BE2C (cell line): ENCODE results near the gene FYN.

ENCODE experiments used
- DNase-seq: peaks from one replicate; pipeline ENCODE4 v3.0.0-alpha.2; 2020
- H3K27me3 ChIP-seq: fragments of 250-450 bp; sonication (Bioruptor Pico); 2 replicates; pipeline ENCODE4 v1.5.1; 2020; ENCODE audit warnings: mild to moderate bottlenecking
- H3K36me3 ChIP-seq: fragments of 250-450 bp; sonication (Bioruptor Pico); 2 replicates; pipeline ENCODE4 v1.5.1; 2020; ENCODE audit warnings: mild to moderate bottlenecking
- H3K4me1 ChIP-seq: fragments of 250-450 bp; sonication (Bioruptor Pico); 2 replicates; pipeline ENCODE4 v1.5.1; 2020
- H3K4me3 ChIP-seq: 2 replicates; pipeline ENCODE4 v1.5.1; 2011; ENCODE audit warnings: low read depth, low read length
- H3K9me3 ChIP-seq: fragments of 250-450 bp; sonication (Bioruptor Pico); 2 replicates; pipeline ENCODE4 v1.5.1; 2020
- TF ChIP-seq, protein P1 (sequence below): IDR thresholded peaks from 2 replicates; pipeline ENCODE4 v1.5.1; 2012; ENCODE audit warnings: mild to moderate bottlenecking, low read depth, low read length

Gene FYN

DNA sequence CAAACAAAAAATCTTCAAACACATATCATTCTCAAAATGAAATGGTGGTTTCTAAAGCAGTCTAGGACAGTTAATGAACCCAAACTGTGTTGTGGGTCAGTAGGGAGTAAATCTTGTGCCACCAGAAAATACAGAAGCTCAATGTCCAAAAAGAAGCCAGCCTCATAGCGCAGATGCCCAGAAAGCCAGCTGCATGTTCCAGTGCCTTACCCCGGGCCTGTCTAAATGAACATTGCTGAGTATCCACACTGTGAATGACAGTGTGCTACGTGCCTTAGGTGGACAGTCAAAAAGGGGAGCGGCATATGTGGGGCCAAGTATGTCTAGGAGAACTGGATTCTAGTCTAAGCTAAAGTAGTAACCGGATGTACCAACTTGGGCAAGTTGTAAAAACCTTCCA, 10.9 kb downstream of the FYN start:
- Histone ChIP-seq H3K9me3 (no peaks in the 10 kb centered on the region), H3K27me3 (no peaks in the 10 kb centered on the region), H3K4me1 (peaks cover 22% of the 10 kb centered on the region), H3K4me3 (no peak overlapping the region), H3K36me3 (peaks cover 5% of the 10 kb centered on the region; the same call in 1 of the 2 replicates)
- TF ChIP-seq, protein P1, sequence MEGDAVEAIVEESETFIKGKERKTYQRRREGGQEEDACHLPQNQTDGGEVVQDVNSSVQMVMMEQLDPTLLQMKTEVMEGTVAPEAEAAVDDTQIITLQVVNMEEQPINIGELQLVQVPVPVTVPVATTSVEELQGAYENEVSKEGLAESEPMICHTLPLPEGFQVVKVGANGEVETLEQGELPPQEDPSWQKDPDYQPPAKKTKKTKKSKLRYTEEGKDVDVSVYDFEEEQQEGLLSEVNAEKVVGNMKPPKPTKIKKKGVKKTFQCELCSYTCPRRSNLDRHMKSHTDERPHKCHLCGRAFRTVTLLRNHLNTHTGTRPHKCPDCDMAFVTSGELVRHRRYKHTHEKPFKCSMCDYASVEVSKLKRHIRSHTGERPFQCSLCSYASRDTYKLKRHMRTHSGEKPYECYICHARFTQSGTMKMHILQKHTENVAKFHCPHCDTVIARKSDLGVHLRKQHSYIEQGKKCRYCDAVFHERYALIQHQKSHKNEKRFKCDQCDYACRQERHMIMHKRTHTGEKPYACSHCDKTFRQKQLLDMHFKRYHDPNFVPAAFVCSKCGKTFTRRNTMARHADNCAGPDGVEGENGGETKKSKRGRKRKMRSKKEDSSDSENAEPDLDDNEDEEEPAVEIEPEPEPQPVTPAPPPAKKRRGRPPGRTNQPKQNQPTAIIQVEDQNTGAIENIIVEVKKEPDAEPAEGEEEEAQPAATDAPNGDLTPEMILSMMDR: no peak
- no peak for DNase-seq

DNA sequence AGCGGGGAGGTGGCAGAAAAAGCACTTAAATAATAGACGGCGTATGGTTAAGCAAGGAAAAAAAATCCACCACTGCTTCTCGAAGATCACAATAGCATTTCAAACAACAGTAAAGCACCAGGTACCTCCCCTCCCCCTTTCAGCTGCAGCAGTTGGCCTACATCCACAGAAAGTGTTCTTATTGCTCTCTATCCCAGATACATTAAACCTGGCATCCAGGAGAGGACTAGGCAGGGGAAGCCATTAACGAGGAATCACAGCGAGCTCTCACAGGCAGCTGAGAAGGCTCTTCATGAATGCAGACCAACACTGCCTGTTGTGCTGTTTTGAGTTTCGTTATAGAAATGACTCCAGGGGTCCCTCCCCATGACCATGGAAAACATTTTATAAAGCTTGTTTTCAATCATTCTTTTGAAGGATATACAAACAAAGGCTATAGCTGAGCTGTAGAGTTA, 11.8 kb downstream of the FYN start:
- H3K4me1 ChIP-seq: peaks cover 26% of the 10 kb centered on the region
- DNase-seq: no peak
- no peaks in the 10 kb centered on the region for H3K9me3 ChIP-seq
- no peak overlapping the region for H3K4me3 ChIP-seq
- H3K27me3 ChIP-seq: no peaks in the 10 kb centered on the region
- H3K36me3 ChIP-seq: peaks cover 5% of the 10 kb centered on the region; the same call in 1 of the 2 replicates
- TF ChIP-seq, protein P1: no peak

DNA sequence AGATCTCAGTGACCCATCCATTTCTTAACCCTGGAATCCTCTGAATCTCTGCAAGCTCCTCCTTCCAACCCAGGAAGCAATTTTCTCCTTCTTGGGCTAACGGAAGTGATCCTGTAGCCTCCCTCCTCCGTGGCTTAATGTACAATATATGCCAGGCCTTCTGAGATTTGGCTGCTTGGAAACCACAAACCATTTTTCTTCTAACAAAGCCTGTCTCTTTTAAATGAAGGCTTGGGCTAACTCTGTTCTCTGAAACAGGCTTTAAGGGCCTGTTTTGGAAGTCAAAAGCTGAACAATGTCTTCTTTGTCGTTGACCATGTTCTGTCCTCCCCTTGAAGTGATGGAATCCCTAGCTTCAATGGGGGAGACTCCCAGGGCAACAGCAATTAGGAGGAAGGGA, 14.9 kb downstream of the FYN start:
- Histone ChIP-seq H3K9me3 (no peaks in the 10 kb centered on the region), H3K4me1 (peaks cover 29% of the 10 kb centered on the region), H3K27me3 (no peaks in the 10 kb centered on the region), H3K36me3 (no peaks in the 10 kb centered on the region; the same call in 1 of the 2 replicates), H3K4me3 (no peak overlapping the region)
- no peak for DNase-seq
- TF ChIP-seq, protein P1: no peak

DNA sequence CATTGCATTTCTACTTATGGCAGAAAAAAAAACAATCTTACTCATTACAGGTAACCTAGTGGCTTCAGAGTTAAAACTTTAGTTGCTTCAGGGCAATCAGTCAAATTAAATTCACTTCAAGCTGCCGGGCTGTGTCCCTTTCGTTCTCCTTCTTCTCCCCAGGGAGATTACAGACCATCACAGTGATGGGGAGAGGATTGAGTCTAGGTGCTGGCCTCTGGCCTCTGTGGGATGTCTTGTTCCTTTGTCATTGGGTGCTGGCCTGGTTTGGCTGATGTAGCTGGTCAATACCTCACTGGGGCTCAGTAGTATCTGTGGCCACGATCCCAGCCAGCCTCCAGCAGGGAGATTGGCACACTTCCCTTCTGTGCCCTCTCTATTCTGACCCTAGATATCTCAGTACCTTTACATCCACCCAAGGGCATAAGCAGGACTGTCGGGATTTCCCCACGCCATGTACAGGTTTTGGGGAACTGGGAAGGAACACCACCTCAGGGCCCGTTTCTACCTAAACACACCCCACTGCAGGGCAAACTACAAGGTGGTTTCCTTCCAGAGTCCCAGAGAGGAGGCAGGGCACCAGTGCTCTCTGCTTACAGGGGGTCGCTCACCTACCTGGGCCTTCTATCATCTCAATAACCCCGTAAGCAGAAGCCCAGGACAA, 15.4 kb downstream of the FYN start:
- TF ChIP-seq, protein P1: no peak
- Histone ChIP-seq H3K9me3 (no peaks in the 10 kb centered on the region), H3K27me3 (no peaks in the 10 kb centered on the region), H3K36me3 (no peaks in the 10 kb centered on the region; the same call in 1 of the 2 replicates), H3K4me3 (no peak overlapping the region), H3K4me1 (peaks cover 32% of the 10 kb centered on the region)
- DNase-seq: peak; percentile 27

DNA sequence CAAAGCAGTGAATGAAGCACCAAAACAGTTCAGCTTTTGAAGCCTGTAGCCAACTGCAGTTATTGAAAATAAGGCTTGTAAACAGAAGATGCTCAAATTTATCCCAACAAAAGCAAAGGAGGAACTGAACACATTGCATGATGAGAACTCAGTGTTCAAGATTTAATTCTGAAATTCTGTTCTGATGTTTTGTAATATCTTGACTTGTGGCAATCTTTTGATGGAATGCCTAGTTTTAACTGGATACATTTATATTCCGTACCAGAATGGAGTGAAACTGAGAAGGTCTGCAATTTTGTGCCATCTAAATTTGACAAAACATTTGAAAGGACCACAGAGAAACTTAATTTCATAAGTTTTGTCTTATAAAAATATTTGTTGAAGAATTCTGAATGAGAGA, 17.5 kb downstream of the FYN start:
- H3K27me3 ChIP-seq: no peaks in the 10 kb centered on the region
- no peak overlapping the region for H3K4me3 ChIP-seq
- H3K36me3 ChIP-seq: no peaks in the 10 kb centered on the region
- TF ChIP-seq, protein P1: no peak
- no peak for DNase-seq
- peaks cover 36% of the 10 kb centered on the region for H3K4me1 ChIP-seq
- no peaks in the 10 kb centered on the region for H3K9me3 ChIP-seq

DNA sequence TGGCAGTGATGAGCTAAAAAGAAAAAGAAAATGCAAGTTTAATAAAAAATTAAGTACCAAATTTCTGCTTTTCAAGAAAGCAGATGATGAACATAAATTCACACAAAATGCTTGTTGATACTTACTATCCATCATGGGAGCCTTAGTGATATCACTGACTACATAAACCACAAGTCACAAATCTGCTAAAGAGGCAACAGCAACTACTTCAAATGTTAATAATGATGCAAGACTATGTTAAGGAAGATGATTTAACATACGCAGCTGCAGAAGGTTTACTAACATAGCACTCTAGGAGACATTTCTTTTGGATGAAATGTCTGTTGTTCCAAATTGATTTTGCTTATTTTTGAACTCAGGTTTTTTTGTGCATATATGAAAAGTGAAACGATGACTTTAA, 18.6 kb downstream of the FYN start:
- no peak for DNase-seq
- no peaks in the 10 kb centered on the region for H3K36me3 ChIP-seq
- peaks cover 37% of the 10 kb centered on the region for H3K4me1 ChIP-seq
- H3K27me3 ChIP-seq: no peaks in the 10 kb centered on the region
- H3K4me3 ChIP-seq: no peak overlapping the region
- no peaks in the 10 kb centered on the region for H3K9me3 ChIP-seq
- TF ChIP-seq, protein P1: no peak
